HL-60 (cell line): Measurements from ENCODE around the gene SLC25A44.
"Not testable (repeated sequence)": the region's sequence is repeated elsewhere in the genome, so short reads cannot be mapped to it uniquely, and the experiment has no call there.

Source experiments
- DNase-seq, 2 experiments: peaks; one replicate each; pipeline ENCODE4 v3.0.0-alpha.2; 2010 to 2020; ENCODE audit warnings: low read depth in 1 of 2, low spot score in 1 of 2
- H3K27ac ChIP-seq: fragments of 250-450 bp; sonication (Bioruptor Pico); replicated peaks from 2 replicates; pipeline ENCODE4 v1.5.1; 2020; ENCODE audit warnings: mild to moderate bottlenecking, moderate library complexity
- H3K27me3 ChIP-seq: fragments of 250-450 bp; sonication (Bioruptor Pico); 2 replicates; pipeline ENCODE4 v1.5.1; 2021; ENCODE audit warnings: mild to moderate bottlenecking, moderate library complexity; ENCODE audit not compliant: insufficient read depth, poor library complexity, severe bottlenecking
- H3K4me3 ChIP-seq: replicated peaks from 2 replicates; pipeline ENCODE4 v1.5.1; 2011; ENCODE audit warnings: mild to moderate bottlenecking, control low read depth, low read length; ENCODE audit not compliant: insufficient read depth
- GABPA ChIP-seq: IDR thresholded peaks from 2 replicates; pipeline ENCODE4 v1.6.1; 2012; ENCODE audit warnings: low read depth
- POLR2AphosphoS5 ChIP-seq: IDR thresholded peaks from 2 replicates; pipeline ENCODE4 v1.6.1; 2012; ENCODE audit warnings: low read depth
- SPI1 ChIP-seq: IDR thresholded peaks from 2 replicates; pipeline ENCODE4 v1.6.1; 2012; ENCODE audit warnings: low read depth, mild to moderate bottlenecking, borderline replicate concordance
- TF ChIP-seq, protein P1 (sequence below): IDR thresholded peaks from 2 replicates; pipeline ENCODE4 v1.6.1; 2012; ENCODE audit warnings: low read depth; ENCODE audit not compliant: insufficient replicate concordance

The SLC25A44 gene

DNA sequence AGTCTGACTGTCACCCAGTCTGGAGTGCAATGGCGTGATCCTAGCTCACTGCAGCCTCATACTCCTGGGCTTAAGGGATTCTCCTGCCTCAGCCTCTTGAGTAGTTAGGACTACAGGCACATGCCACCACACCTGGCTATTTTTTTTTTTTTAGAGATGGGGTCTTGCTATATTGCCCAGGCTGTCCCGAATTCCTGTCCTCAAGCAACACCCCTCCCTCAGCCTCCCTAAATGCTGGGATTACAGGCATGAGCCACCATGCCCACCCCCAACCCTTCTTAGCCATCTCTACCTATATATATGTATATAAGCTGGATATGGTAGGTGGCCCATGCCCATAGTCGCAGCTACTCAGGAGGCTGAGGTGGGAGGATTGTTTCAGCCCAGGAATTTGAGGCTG lies 13.4 kb upstream of the SLC25A44 start:
- TF ChIP-seq POLR2AphosphoS5 (no peak), GABPA (no peak)
- TF ChIP-seq, protein P1, sequence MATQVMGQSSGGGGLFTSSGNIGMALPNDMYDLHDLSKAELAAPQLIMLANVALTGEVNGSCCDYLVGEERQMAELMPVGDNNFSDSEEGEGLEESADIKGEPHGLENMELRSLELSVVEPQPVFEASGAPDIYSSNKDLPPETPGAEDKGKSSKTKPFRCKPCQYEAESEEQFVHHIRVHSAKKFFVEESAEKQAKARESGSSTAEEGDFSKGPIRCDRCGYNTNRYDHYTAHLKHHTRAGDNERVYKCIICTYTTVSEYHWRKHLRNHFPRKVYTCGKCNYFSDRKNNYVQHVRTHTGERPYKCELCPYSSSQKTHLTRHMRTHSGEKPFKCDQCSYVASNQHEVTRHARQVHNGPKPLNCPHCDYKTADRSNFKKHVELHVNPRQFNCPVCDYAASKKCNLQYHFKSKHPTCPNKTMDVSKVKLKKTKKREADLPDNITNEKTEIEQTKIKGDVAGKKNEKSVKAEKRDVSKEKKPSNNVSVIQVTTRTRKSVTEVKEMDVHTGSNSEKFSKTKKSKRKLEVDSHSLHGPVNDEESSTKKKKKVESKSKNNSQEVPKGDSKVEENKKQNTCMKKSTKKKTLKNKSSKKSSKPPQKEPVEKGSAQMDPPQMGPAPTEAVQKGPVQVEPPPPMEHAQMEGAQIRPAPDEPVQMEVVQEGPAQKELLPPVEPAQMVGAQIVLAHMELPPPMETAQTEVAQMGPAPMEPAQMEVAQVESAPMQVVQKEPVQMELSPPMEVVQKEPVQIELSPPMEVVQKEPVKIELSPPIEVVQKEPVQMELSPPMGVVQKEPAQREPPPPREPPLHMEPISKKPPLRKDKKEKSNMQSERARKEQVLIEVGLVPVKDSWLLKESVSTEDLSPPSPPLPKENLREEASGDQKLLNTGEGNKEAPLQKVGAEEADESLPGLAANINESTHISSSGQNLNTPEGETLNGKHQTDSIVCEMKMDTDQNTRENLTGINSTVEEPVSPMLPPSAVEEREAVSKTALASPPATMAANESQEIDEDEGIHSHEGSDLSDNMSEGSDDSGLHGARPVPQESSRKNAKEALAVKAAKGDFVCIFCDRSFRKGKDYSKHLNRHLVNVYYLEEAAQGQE, result no peak
- no peak for DNase-seq
- Histone ChIP-seq H3K4me3 (no peak overlapping the region), H3K27ac (no peak overlapping the region), H3K27me3 (no peaks in the 10 kb centered on the region)

DNA sequence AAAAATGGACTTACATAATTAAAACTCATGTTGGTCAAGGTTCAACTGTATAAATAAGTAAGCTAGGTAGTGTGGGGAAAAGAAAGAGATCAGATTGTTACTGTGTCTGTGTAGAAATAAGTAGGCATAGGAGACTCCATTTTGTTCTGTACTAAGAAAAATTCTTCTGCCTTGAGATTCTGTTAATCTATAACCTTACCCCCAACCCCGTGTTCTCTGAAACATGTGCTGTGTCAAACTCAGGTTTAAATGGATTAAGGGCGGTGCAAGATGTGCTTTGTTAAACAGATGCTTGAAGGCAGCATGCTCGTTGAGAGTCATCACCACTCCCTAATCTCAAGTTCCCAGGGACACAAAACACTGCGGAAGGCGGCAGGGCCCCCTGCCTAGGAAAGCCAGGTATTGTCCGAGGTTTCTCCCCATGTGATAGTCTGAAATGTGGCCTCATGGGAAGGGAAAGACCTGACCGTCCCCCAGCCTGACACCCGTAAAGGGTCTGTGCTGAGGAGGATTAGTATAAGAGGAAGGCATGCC lies 12.4 kb upstream of the SLC25A44 start:
- H3K4me3 ChIP-seq, H3K27me3 ChIP-seq, DNase-seq, H3K27ac ChIP-seq: not testable (repeated sequence)

DNA sequence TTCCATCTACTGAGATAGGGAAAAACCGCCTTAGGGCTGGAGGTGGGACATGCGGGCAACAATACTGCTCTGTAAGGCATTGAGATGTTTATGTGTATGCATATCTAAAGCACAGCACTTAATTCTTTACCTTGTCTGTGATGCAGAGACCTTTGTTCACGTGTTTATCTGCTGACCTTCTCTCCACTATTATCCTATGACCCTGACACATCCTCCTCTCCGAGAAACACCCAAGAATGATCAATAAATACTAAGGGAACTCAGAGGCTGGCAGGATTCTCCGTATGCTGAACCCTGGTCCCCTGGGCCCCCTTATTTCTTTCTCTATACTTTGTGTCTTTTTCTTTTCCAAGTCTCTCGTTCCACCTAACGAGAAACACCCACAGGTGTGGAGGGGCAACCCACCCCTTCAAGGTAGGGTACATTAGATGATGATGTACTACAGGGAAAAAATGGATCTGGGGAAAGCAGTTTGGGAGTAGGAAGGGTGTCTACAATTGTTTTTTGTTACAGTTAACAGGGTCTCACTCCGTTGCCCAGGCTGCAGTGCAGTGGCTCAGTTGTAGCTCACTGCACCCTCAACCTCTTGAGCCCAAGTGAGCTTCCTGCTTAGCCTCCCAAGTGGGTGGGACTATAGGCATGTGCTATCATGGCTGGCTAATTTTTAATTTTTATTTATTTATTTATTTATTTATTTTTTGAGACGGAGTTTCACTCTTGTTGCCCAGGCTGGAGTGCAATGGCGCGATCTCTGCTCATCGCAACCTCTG lies 11.7 kb upstream of the SLC25A44 start:
- H3K27ac ChIP-seq, H3K4me3 ChIP-seq, DNase-seq, H3K27me3 ChIP-seq: not testable (repeated sequence)

DNA sequence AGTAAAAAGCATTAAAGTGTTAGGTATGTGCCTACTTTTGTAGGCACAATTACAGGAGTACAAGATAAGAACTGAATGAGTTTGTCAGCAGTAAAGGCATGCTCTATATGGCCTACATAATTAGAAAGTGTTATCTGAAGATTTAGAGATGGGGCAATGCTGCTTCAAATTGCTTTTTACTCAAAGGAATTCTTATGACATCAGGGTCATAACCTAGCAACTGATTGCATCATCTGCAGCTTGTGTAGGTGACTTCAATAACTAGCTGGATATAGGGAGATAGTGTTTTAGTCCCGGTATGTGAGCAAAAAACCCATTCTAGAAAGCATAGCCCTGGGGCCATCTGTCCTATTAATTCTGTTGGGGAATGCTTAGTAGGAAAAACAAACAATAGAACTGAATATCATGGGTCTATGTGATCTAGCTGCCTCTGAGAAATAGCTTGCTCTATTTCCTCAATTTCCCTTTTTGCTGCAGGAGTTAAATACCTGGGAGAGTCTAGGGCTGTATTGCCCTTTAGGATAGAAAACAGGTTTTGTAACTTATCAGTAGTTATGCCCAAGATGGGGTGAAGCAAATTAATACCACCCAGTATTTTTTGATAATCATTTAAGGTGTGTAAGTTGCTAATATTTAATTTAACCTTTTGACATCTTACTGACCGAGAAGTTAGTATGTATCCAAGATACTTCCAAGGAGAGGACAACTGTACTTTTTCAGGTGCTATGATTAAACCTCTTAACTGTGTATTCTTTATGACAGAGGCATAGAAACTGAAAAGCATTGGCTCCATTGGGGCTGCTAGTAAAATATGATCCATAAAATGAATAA lies 7.3 kb upstream of the SLC25A44 start:
- H3K27me3 ChIP-seq, H3K27ac ChIP-seq, H3K4me3 ChIP-seq: not testable (repeated sequence)
- peak in 1 of 2 experiments; percentile 10 for DNase-seq

DNA sequence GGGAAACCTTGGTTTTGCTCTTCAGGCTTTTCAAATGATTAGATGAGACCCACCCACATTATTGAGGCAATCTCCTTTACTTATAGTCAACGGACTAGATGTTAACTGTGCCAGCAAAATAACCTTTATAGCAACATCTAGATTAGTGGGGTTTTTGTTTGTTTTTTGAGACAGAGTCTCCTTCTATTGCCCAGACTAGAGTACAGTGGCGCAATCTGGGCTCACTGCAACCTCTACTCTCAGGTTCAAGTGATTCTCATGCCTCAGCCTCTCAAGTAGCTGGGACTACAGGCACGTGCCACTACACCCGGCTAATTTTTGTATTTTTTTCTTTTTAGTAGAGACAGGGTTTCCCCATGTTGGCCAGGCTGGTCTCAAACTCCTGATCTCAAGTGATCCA lies 3.6 kb upstream of the SLC25A44 start:
- not testable (repeated sequence) for H3K27me3 ChIP-seq, DNase-seq, H3K4me3 ChIP-seq, H3K27ac ChIP-seq

DNA sequence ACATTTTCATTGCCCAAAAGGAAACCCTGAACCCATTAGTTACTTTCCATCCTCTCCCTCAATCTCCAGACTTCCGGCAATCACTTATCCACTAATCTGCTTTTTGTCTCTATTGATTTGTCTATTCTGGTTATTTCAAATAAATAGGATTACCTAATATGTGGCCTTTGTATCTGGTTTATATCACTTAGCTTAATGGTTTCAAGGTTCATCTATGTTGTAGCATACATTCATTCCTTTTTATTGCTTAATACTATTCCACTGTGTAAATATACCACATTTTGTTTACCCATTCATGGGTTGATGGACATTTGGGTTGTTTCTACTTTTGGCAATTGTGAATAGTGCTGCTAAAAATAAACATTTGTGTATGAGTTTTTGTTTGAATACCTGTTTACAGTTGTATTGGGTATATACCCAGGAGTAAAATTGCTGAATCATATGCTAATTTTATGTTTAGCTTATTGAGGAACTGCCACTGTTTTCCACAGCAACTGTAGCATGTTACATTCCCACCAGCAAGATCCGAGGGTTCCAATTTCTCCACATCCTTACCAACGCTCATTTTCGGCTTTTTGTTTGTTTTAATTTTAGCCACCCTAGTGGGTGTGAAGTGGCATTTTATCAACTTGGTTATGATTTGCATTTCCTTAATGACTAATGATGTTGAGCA lies 2.5 kb upstream of the SLC25A44 start:
- TF ChIP-seq GABPA (no peak), SPI1 (peak; percentile 23; the same call in 1 of the 2 replicates)
- TF ChIP-seq, protein P1, result no peak
- Histone ChIP-seq H3K4me3 (no peak overlapping the region), H3K27me3 (no peaks in the 10 kb centered on the region), H3K27ac (no peak overlapping the region)
- DNase-seq, result no peak
